PC-3 (cell line): ENCODE measurements around the gene GALR1. TPM values are rescaled to one million over a fixed set of nuclear protein-coding genes. Genes with fewer than 3 reads are reported as not detected.

ENCODE experiments used
- ATAC-seq: fragments of 200-7000 bp; cut with Tn5 transposase; 2 replicates; pipeline ENCODE4 v1.9.1; 2020; ENCODE audit warnings: mild to moderate bottlenecking, moderate library complexity
- BruUV-seq: library from RNA; stranded (reverse); fragments of 400-500 nt; replicated peaks from 2 replicates; lab custom pipeline; 2021; lab: Mats Ljungman, UMichigan
- CTCF ChIA-PET: fragments of 300-600 bp; sonication (Branson Sonifier 250); formaldehyde crosslinking; loops from one replicate; lab custom pipeline; 2022; ENCODE audit warnings: antibody characterized with exemption; lab: Charles Lee
- POLR2A ChIA-PET: fragments of 300-600 bp; sonication (Branson Sonifier 250); formaldehyde crosslinking; loops from one replicate; lab custom pipeline; 2022; ENCODE audit warnings: antibody characterized with exemption; ENCODE audit not compliant: unreplicated experiment; lab: Charles Lee
- DNase-seq: peaks from one replicate; pipeline ENCODE4 v3.0.0-alpha.2; 2015
- H2AFZ ChIP-seq: fragments of 300-600 bp; sonication (generic); 2 replicates; pipeline ENCODE4 v1.6.0; 2016; ENCODE audit warnings: antibody characterized with exemption, low read length
- H3F3A ChIP-seq: fragments of 300-600 bp; sonication (generic); one replicate; pipeline ENCODE4 v1.6.0; 2017; ENCODE audit warnings: antibody characterized with exemption, low read length, control low read depth, mild to moderate bottlenecking; ENCODE audit not compliant: unreplicated experiment
- H3K27ac ChIP-seq: fragments of 300-600 bp; sonication (generic); 2 replicates; pipeline ENCODE4 v1.5.1; 2016; ENCODE audit warnings: mild to moderate bottlenecking, low read length
- H3K27me3 ChIP-seq: fragments of 300-600 bp; sonication (generic); 2 replicates; pipeline ENCODE4 v1.6.1; 2016; ENCODE audit warnings: low read length, mixed read lengths
- H3K36me3 ChIP-seq: fragments of 300-600 bp; sonication (generic); 2 replicates; pipeline ENCODE4 v1.6.1; 2016; ENCODE audit warnings: low read depth, mixed run types, low read length, mixed read lengths
- H3K4me1 ChIP-seq: fragments of 300-600 bp; sonication (generic); 2 replicates; pipeline ENCODE4 v1.5.1; 2016; ENCODE audit warnings: low read length; ENCODE audit not compliant: insufficient read depth
- H3K4me2 ChIP-seq: fragments of 300-600 bp; sonication (generic); 2 replicates; pipeline ENCODE4 v1.6.0; 2016; ENCODE audit warnings: low read length
- H3K4me3 ChIP-seq: fragments of 300-600 bp; sonication (generic); 2 replicates; pipeline ENCODE4 v1.5.1; 2016; ENCODE audit warnings: mild to moderate bottlenecking, low read length, mixed read lengths
- H3K79me2 ChIP-seq: fragments of 300-600 bp; sonication (generic); 2 replicates; pipeline ENCODE4 v1.6.1; 2017; ENCODE audit warnings: low read length, mixed read lengths
- H3K9ac ChIP-seq: fragments of 300-600 bp; sonication (generic); 2 replicates; pipeline ENCODE4 v1.6.0; 2016; ENCODE audit warnings: mild to moderate bottlenecking, low read length
- H3K9me2 ChIP-seq: fragments of 300-600 bp; sonication (generic); replicated peaks from 2 replicates; pipeline ENCODE4 v1.6.1; 2016; ENCODE audit warnings: mixed run types, low read length, mixed read lengths
- H3K9me3 ChIP-seq: fragments of 300-600 bp; sonication (generic); 2 replicates; pipeline ENCODE4 v1.6.1; 2016; ENCODE audit warnings: low read length, mixed read lengths
- H4K20me1 ChIP-seq: fragments of 300-600 bp; sonication (generic); 2 replicates; pipeline ENCODE4 v1.6.1; 2016; ENCODE audit warnings: low read length, mixed read lengths
- EZH2 ChIP-seq: fragments of 300-600 bp; sonication (generic); IDR thresholded peaks from one replicate; pipeline ENCODE4 v1.6.1; 2017; ENCODE audit warnings: antibody characterized with exemption, mild to moderate bottlenecking, low read length; ENCODE audit not compliant: unreplicated experiment
- EZH2phosphoT487 ChIP-seq: fragments of 300-600 bp; sonication (generic); IDR thresholded peaks from 2 replicates; pipeline ENCODE4 v1.6.1; 2018; ENCODE audit warnings: mild to moderate bottlenecking, antibody characterized with exemption, low read length, borderline replicate concordance
- intact Hi-C: fragments of 100-400 bp; cut with micrococcal nuclease; formaldehyde crosslinking; loops from 2 replicates; pipeline ENCODE4 v1.9.0; 2023
- total RNA-seq: library from RNA; depleted of rRNA; stranded (reverse); fragments of >200 nt; gene quantifications from 2 replicates; pipeline ENCODE4 v1.2.3, GENCODE V29; 2014
- TF ChIP-seq, protein P1 (sequence below): fragments of 300-600 bp; sonication (generic); conservative IDR thresholded peaks from 2 replicates; pipeline ENCODE4 v1.5.1; 2017; ENCODE audit warnings: antibody characterized with exemption, low read depth, mild to moderate bottlenecking, low read length

Gene GALR1
- total RNA-seq, 1 experiment from 2014 or later, result not detected

DNA sequence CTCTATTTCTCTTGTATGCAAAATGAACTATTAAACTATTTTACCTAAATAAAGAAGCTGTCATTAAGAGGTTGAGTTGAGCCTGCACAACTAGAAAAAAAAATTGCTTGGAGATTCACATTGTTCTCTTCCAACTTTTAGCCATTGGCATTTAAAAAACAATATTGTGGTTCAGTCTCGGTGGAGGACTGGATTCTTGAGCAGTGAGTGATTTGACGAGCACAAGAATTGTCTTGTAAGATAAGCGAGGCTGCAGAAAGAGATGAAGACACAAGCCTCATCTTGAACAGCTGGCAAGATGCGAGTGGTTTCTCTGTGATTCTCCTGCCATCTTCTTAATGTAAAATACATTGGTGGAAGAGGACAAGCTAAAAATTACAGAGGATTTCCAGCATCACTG is 67.0 kb downstream of the GALR1 start:
- H3K9me2 ChIP-seq, result no peaks in the 10 kb centered on the region
- no peak overlapping the region for H3K4me2 ChIP-seq
- DNase-seq (no peak), ATAC-seq (no peak)
- H3F3A ChIP-seq, result no peaks in the 10 kb centered on the region
- no peak overlapping the region for H3K9ac ChIP-seq
- H2AFZ ChIP-seq, result no peak overlapping the region
- H3K27me3 ChIP-seq, result peaks cover 48% of the 10 kb centered on the region
- CTCF ChIA-PET, result no interaction called here
- no peaks in the 10 kb centered on the region for H3K9me3 ChIP-seq
- no TSS peak for BruUV-seq
- no peaks in the 10 kb centered on the region for H3K79me2 ChIP-seq
- no peak overlapping the region for H3K4me3 ChIP-seq
- no peaks in the 10 kb centered on the region for H3K36me3 ChIP-seq
- intact Hi-C loops, result no loop called here
- POLR2A ChIA-PET, result no interaction called here
- H3K4me1 ChIP-seq, result no peaks in the 10 kb centered on the region
- TF ChIP-seq EZH2phosphoT487, result no peak
- TF ChIP-seq, protein P1, sequence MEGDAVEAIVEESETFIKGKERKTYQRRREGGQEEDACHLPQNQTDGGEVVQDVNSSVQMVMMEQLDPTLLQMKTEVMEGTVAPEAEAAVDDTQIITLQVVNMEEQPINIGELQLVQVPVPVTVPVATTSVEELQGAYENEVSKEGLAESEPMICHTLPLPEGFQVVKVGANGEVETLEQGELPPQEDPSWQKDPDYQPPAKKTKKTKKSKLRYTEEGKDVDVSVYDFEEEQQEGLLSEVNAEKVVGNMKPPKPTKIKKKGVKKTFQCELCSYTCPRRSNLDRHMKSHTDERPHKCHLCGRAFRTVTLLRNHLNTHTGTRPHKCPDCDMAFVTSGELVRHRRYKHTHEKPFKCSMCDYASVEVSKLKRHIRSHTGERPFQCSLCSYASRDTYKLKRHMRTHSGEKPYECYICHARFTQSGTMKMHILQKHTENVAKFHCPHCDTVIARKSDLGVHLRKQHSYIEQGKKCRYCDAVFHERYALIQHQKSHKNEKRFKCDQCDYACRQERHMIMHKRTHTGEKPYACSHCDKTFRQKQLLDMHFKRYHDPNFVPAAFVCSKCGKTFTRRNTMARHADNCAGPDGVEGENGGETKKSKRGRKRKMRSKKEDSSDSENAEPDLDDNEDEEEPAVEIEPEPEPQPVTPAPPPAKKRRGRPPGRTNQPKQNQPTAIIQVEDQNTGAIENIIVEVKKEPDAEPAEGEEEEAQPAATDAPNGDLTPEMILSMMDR, result no peak
- TF ChIP-seq EZH2, result no peak
- H4K20me1 ChIP-seq, result no peaks in the 10 kb centered on the region
- H3K27ac ChIP-seq, result no peak overlapping the region

DNA sequence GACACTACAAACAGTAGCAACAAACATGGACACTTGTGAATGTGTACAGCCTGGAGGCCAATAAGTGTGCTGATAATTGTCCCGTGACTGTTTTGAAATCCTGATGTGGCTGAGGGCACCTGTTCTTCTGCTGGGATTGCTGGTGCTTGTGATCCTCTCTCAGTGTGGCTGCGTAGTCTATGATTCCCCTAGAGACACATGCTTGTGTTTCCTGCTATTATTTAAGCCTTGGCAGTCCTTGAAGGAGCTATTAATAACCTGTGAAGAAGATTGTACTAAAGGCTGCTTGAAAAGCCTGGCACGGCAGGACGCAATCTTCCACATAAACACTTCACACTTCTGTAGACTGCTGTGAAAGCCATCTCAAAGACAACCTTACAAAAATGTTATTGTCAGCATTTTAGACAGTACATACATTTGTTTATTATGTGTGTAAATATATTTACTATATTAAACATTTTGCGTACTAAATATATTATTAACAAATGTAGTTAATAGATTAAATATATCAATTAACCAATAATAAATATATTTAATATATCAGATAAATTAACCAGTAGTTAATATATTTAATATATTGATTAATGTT is 71.4 kb downstream of the GALR1 start:
- intact Hi-C loops, result no loop called here
- Histone ChIP-seq H4K20me1 (no peaks in the 10 kb centered on the region), H3K9me3 (no peaks in the 10 kb centered on the region), H3K9me2 (no peaks in the 10 kb centered on the region), H3K36me3 (no peaks in the 10 kb centered on the region), H3K4me1 (no peaks in the 10 kb centered on the region), H3K79me2 (no peaks in the 10 kb centered on the region), H3F3A (no peaks in the 10 kb centered on the region), H3K4me3 (no peak overlapping the region), H2AFZ (no peak overlapping the region), H3K27me3 (peaks cover 84% of the 10 kb centered on the region), H3K27ac (no peak overlapping the region), H3K9ac (no peak overlapping the region), H3K4me2 (no peak overlapping the region)
- TF ChIP-seq EZH2phosphoT487 (no peak), EZH2 (no peak)
- TF ChIP-seq, protein P1, result no peak
- no TSS peak for BruUV-seq
- no peak for DNase-seq
- POLR2A ChIA-PET, result no interaction called here
- CTCF ChIA-PET, result no interaction called here
- ATAC-seq, result no peak

DNA sequence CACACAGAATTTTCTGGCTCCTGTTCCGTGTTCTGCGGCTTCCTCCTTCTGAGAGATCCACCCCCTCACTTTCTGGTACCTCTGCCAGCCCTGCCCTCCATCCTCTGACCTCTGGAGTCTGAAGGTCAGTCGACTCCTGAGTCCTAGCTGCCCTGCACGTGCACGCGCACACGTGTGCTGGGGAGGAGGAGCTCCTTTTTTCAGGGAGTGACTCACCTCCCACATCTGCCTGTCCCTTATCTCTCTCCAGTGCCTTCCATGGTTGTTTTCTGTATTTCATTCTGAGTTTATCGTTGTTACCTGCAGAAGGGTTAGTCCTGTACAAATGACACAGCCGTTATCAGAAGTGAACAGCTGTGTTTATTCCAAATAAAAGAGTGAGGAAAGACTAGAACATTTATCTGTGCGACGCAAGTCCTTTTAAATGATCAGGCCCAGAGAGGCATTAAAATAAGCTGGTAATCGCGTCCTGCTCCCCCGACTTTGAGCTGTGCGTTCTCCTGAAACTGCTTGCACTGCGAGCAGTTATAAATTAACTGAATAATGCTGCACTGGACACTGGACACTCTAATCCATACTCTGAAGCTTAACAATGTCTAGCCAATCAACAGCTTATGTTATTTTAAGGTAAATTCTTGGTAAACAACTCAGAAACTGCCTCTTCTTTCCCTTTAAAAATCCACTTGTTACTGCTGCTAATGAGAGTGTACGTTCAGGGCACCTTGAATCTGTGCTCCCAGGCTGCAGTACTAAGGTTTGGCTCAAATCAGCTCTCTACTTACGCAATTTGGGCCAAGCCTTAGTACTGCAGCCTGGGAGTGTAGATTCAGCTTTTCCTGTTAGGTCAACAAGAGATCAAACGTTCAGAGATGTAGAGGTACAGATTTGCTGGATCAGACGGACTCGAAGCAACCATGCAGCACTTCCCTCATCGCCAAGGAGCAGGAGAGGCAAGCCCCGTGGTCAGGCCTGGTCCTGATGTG is 72.5 kb downstream of the GALR1 start:
- Histone ChIP-seq H3K27ac (no peak overlapping the region), H3K9me3 (no peaks in the 10 kb centered on the region), H4K20me1 (no peaks in the 10 kb centered on the region), H3K9me2 (no peaks in the 10 kb centered on the region), H3K9ac (no peak overlapping the region), H3F3A (no peaks in the 10 kb centered on the region), H3K36me3 (no peaks in the 10 kb centered on the region), H3K4me3 (no peak overlapping the region), H3K79me2 (no peaks in the 10 kb centered on the region), H3K4me1 (no peaks in the 10 kb centered on the region), H2AFZ (no peak overlapping the region), H3K27me3 (peaks cover 76% of the 10 kb centered on the region), H3K4me2 (no peak overlapping the region)
- DNase-seq (no peak), ATAC-seq (no peak)
- CTCF ChIA-PET, result no interaction called here
- BruUV-seq, result no TSS peak
- POLR2A ChIA-PET, result no interaction called here
- TF ChIP-seq EZH2 (no peak), EZH2phosphoT487 (no peak)
- TF ChIP-seq, protein P1, result no peak
- intact Hi-C loops, result no loop called here
